Measurements from ENCODE around the gene NR2F1-AS1.

GRCh38 chr5:93589152-93589828 lies 8.3 kb upstream of the NR2F1-AS1 start:
- no peak for TF ChIP-seq EZH2 (IDR thresholded peaks at IDR 0.05; ENCODE audit: low read length, unreplicated experiment)
- TF ChIP-seq, protein P1, sequence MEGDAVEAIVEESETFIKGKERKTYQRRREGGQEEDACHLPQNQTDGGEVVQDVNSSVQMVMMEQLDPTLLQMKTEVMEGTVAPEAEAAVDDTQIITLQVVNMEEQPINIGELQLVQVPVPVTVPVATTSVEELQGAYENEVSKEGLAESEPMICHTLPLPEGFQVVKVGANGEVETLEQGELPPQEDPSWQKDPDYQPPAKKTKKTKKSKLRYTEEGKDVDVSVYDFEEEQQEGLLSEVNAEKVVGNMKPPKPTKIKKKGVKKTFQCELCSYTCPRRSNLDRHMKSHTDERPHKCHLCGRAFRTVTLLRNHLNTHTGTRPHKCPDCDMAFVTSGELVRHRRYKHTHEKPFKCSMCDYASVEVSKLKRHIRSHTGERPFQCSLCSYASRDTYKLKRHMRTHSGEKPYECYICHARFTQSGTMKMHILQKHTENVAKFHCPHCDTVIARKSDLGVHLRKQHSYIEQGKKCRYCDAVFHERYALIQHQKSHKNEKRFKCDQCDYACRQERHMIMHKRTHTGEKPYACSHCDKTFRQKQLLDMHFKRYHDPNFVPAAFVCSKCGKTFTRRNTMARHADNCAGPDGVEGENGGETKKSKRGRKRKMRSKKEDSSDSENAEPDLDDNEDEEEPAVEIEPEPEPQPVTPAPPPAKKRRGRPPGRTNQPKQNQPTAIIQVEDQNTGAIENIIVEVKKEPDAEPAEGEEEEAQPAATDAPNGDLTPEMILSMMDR (conservative IDR thresholded peaks at IDR 0.05; ENCODE audit: low read depth, low read length): no peak
- TF ChIP-seq EZH2phosphoT487 (IDR thresholded peaks at IDR 0.05; ENCODE audit: borderline replicate concordance, low read length): no peak

All from PC-3 (cell line).